DMS153 (cell line): ENCODE measurements around the gene TTLL13.

Experiments used
- DNase-seq: peaks from one replicate; lab custom pipeline; 2025; lab: John Stamatoyannopoulos, UW

The TTLL13 gene

DNA sequence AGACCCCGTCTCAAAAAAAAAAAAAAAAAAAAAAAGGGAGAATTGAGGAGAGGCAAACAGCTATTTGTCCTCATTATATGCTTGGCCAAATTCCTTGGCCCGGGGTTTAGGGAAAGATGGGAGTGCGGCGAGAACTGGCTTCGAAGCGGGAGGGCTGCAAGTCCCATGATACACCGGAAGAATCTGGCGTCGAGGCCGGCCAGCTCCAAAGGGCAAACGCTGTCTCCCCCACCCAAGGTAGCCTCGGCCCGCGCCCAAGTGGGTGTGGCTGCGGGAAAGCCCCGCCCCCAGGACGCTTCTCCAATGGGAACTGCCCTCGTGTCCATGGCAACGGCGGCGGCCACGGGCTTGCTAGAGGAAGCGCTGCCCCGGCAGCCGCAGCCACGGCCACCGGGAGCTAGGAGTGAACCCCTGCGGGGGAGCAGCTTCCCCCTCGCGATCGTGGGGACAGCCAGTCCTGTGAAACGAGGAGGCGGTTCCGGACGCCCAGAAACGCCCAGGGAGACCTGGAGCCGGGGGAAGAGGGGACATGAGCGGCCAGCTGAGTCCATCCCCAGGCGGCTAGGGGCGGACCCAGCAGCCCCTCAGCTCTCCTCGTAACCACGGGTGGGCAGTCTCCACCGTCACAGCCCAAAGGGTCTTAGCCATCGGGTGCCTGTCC is at the start of gene TTLL13:
TTLL13 (plus strand) TSS at position 354 of the 661 bp plus-strand sequence. CDS start 1,075 bp downstream, outside the sequence.
- DNase-seq: peak; percentile 68

DNA sequence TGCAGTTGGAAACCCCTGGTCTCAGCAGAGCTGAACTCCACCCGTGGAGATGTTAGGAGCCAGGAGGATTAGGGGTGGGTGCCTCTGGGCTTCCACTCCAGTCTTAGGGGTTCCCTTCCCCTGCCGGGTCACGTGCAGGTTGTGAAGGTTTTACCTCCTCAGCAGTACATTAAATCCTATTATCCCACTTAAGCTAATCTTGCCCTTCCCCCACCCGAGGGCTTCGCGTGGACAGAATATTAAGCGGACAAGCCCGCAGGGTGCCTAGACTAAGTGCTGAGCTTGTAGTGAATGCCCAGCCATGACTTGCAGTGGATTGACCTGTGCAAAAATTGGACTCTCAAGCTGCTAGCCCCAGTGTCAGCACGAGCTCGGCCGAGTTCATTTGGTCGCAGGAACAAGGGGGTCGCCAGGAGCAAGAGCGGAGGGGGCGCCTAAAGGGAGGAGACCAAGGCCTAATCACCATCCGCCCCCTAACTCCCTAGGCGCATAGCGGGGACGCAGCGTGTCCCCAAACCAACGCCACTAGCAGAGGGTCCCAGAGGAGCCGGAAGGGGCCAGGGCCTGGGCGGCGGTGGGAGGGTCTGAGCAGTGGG is 48.7 kb upstream of the TTLL13 start:
- DNase-seq: no peak

- DNase-seq: no peak
Measured at GRCh38 chr15:90201130-90201943, 48.0 kb upstream of the TTLL13 start, which contains the start of gene SEMA4B. Gene SEMA4B (plus strand): TSS chr15:90201330. CDS start chr15:90201579, 249 bp downstream.

- DNase-seq: no peak
Measured at GRCh38 chr15:90201944-90202375, 47.4 kb upstream of the TTLL13 start.

GRCh38 chr15:90202929-90203328 is 46.4 kb upstream of the TTLL13 start:
- DNase-seq: no peak

DNA sequence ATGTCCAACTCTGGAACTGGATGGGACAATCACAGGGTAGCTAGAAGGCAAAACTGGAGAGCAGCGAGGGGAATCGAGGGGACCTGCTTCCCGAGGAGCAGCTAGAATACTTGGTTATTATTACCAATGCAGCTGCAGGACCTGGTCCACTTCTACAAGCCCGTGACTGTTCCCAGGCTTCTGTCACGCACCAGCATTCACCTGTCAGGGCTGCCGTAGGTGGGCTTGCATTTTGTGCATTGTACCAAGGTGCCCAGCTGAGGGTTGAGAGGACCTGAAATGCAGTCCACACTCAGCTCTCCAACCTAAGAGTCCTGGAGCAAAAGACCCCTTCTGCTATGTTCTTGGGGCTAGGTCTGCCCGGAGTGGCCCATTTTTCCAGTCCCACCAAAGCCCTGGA is 45.9 kb upstream of the TTLL13 start:
- DNase-seq: no peak

DNA sequence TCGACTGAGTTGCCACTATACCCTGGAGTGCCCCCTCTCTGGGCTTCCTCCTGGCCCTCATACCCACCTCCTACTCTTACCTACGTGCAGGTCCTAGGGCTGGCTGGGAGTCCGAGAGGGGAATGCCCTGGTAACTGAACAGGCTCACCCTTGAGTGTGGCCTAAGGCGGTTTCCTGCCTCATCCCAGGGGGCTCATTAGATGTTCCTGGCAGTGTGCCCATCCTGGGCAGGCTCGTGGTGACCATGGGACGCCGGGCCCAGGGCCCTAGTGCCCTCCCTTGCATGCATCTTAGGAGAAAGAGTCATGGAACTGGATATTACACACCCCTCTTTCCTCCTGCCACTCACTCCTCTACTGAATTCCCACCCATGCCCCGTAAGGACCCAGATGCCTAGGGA is 45.4 kb upstream of the TTLL13 start:
- peak; percentile 49 for DNase-seq

DNA sequence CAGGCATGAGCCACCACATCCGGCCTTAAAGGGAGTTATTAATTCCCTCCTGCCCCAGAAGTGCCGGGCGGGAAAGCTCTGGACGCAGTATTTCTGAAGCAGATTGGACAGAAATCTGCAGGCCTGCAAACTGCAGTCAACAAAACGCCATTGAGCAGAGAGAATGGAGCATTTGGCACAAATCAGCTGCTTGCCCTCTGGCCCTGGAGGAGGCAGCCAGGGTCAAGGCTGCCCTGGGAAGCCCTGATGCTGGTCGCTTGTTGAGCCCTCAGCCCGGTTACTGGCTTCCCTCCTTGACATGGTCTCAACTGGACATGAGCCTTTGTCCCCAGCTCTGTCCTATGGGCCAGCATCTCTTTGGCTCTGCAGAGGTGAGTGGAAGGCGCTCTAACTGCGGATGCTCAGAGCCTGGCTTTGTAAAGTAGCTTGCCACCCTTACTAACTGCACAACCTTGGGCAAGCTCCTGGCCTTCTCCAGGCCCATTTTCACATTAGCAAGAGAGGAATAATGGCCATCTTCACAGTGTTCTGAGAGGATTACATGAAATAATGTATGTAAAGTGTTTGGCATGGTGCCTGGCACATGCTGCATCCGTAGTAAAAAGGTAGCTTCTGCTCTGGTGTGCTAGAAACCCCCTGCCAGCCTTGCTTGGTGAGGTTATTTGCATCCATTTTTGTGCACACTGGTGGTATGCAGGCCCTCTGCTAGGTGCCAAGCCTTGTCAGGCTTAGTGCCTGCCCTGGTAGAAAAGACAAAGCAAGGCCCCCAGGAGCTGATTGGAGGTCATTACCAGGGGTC is 44.1 kb upstream of the TTLL13 start:
- DNase-seq: no peak

DNA sequence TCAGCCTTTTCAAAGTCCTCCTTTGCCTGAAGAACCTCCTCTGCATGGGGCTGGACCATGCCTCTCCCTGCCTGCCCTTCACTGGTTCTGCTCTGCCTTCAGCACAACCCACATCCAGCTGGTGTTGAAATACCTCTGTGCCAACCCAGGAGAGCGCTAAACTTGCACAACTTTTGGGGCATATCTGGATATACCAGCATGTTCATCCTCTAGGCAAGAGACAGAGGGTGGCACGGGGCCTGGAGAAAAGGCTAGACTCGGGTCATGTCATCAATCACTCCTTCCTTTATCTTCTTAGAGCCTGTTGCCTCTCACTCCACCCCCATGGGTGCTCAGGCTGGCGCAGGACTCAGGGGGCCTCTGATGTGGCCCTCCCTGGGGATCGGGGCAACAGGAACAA is 43.5 kb upstream of the TTLL13 start:
- DNase-seq: no peak

DNA sequence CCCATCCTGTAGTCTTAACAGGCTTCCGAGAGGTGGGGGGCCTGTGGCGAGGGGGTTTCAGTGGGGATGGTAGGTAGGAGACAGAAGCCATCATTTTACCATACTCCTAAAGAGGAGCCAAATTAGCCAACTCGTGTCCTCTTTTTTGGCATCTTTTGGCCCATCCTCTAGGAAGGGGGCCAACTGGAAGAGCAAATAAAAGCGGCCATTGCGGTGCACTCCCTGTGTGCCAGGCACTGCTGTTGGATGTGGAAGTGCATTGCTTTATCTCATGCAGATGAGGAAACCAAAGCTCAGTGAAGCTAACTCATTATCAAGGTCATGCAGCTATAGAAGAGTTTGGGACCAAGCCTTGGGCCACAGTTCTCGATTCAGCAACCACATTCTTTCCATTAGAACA is 42.1 kb upstream of the TTLL13 start:
- no peak for DNase-seq

DNA sequence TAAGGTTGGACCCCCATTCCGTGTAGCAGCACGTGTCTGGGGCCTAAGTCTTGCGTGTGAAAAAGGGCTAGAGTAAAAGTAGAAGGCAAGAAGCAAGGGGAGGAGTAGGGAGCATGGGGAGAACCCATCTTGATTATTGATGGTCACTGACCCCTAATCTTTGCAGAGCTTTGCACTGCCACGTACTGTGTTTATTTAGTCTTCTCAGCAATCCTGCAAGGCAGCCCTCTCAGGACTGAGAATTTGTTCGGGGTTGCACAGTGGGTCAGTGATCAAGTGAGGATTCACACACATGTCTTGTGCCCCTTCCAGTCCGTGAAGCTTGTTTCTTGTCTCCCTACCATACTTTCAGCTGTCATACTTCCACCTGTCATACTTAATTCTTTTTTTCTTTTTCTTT is 41.0 kb upstream of the TTLL13 start:
- DNase-seq: no peak

DNA sequence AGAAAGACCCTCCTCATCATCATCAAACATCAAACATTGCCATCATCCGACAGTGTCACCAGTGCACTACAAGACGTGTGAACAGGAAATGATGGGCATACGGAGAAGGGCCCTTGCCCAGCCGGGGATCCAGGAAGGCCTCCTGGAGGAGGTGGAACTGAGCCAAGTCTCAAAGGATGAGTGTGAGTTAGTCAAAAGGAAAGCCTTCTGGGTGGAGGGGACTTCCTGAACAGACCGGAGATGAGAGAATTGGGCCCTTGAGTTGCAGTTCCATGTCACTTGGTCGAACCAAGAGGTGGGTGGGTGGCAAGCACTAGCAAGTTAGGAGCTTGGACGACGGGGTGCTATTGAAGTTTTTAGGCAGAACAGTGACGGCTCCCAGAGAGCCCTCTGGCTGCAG is 39.8 kb upstream of the TTLL13 start:
- no peak for DNase-seq

- DNase-seq: no peak
Measured at GRCh38 chr15:90210593-90210992, 38.8 kb upstream of the TTLL13 start.

DNA sequence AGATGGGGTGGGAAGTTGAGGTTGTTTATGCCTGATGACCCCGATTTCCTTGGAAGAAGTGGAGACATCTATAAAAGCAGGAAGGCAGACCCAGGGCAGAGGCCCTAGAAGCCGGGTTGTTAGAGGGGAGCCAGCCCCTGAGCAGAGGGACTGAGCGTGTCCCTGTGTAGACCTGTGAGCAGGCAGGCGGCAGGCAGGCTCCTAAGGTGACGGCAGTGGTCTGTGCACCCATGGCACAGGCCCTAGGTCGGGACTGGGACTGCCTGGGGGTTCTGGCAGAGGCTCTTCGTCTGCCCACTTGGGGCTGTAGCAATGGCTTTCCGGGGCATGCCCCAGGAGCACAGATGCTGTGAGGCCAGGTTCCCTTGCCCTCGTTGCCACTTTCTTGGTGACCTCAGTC is 38.3 kb upstream of the TTLL13 start:
- DNase-seq: no peak

DNA sequence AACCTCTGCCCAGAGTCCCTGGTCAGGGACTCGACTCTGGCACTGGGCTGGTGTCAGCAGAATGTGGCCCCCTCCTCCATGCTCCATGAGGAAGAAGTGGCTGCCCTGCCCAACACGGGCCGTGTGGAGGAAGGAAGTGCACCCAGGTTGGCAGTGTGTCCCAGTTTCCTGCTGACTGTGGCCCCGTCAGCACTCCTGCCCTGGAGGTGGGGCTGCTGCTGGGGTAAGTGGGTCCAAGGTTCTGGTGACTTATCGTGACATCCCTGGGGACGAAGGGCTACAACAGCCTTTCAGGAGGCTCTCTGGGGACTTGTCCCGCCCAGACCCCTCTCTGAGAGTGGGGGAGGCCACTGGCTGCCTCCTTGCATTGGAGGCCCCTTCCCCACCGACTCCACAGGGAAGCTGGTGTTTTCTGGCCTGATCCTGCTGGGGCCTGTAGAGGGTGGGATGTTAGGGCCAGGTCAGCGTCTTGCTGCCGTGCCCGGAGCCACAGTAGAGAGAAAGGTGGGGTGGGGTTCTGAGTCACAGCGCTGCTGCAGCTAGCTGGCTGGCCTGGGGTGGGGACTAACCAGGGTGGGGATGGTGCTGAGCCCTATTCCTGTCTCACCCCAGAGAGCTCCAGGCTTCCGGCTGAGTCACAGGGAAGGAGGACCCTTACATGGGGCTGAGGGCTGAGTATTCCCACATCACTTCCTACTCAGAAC is 37.8 kb upstream of the TTLL13 start:
- DNase-seq: no peak

DNA sequence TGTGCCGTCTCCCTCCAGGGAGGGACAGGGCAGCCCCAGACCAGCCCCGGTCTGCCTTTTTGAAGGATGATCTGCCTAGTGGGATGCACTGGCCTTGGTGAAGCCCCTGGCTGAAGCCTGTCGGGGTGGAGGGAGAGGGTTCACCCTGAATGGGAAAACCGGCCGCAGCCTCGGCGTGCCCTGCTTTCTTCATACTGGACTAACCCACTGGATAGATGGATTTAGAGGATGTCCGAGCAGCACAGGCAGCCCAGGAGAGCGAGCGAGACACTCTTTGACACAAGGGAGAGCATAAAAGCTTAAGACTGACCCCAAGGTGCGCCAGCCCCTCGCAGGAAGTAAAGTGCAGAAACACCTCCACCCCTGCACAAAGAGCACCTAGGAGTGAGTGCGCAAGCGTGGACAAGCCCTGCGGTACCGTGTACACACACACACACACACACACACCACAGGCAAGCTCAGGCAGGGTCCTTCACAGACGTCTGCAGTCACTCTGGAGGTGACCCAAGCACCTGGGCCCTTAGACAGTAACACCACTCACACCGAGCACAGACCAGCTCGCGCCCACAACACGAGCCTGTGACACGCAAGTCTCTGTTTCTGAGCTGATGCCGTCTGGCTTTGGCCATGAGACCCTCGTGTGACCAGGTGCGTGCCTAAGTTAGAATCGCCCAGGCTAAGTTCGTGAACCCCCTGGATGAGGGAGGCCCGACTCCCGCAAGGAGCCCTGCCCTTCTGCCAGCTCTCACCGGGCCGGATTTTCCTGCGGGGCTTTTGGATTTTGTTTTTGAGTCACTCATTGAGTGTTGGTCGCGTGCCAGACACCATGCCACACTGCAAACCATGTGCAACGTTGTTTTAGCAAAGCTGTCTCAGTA is 36.9 kb upstream of the TTLL13 start:
- no peak for DNase-seq

DNA sequence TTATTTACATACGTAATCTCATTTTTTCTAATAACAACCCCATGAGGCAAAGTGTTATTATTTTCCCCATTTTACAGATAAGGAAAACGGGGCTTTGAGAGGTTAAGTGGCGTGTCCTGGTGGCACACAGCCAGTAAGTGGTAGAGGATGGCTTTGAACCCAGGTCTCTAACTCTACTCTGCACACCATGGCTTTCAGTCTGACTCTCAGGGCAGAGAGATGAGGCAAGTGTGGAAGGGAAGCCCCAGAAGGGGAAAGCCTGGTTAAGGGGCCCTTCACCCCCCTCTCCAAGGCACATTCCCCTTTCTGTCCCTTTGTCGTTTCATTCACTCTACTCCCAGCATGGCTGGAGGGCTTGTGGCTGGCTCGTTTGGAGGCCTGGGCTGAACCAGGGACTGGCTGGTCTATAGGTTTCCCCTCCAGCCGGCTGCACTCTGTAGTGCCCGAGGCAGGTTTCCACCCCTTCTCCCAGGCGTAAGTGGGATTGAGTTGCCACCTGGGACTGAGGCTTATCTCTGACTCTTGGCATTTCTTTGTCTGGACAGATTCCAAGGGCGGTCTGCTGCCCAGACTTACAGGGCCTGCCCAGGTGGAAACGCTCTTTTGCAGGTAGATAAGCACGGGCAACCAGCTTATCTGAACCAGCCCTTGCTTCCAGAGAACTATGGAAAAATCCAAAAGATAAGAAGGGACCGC is 36.1 kb upstream of the TTLL13 start:
- no peak for DNase-seq

DNA sequence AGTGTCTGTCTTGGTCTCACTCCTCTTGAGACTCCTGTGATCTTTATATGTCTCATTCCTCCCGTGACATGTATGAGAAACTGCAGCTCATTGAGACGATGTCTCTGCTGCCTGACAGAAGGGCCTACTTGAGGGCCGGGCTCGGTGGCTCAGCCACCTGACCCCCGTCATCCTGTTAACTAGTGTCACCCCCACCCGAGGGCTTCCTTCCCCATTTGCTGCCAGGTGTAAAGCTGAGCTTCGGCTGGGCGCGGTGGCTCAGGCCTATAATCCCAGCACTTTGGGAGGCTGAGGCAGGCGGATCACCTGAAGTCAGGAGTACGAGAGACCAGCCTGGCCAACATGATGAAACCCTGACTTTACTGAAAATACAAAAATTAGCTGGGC is 35.5 kb upstream of the TTLL13 start:
- no peak for DNase-seq

DNA sequence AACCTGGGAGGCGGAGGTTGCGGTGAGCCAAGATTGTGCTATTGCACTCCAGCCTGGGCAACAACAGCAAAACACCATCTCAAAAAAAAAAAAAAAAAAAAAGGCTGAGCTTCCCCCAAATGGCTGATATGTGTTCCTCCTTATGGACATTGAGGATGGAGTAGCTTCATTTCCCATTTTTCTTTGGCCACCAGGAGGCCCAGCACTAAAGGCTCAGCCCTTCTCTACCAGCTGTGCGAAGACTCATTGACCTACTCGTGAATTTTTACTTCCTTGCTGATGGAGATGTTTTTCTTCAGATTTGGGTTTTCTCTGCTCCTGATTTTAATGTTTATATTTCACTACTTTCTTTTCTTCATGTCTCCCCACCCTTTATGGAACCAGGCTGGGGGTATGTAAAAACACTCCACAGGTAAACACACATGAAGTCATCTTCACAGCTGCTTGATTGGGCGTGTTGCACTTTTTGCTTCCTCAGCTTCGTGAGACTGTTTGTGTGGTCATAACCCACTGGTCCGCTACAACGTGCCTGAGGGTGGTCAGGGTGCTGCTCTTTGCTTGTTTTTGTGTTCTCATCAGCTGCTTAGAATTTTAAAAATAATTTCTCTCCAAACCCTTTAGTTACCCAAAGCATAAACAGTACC is 34.7 kb upstream of the TTLL13 start:
- DNase-seq: no peak
